Measurements from ENCODE around the gene BICRAL.

The BICRAL gene

GRCh38 chr6:42788671-42789070 is 6.8 kb downstream of the BICRAL start:
- H3K4me1 ChIP-seq (ENCODE audit: control insufficient read depth in 2 of 2, insufficient read depth in 1 of 2, low read depth in 1 of 2, low read length in 2 of 2), result peaks cover 2 to 13% of the 10 kb centered on the region in 2 donors
- no peak overlapping the region for H3K23ac ChIP-seq (ENCODE audit: low read depth, low read length, poor library complexity)
- no peak overlapping the region for H2AFZ ChIP-seq (ENCODE audit: low read length)
- H4K91ac ChIP-seq (ENCODE audit: low read depth, low read length, poor library complexity), result no peak overlapping the region
- H3K36me3 ChIP-seq (replicated peaks in 1 of 2; ENCODE audit: control insufficient read depth in 2 of 2, insufficient read depth in 2 of 2, low read length in 2 of 2), result peaks cover 0 to 21% of the 10 kb centered on the region in 2 donors
- no peak overlapping the region for H2BK12ac ChIP-seq (ENCODE audit: low read length)
- H3K18ac ChIP-seq (ENCODE audit: low read length), result no peak overlapping the region
- peaks cover 0 to 4% of the 10 kb centered on the region in 2 donors for H3K9me3 ChIP-seq (replicated peaks in 1 of 2; ENCODE audit: control insufficient read depth in 2 of 2, insufficient read depth in 1 of 2, low read depth in 1 of 2, low read length in 2 of 2)
- H2BK5ac ChIP-seq (ENCODE audit: low read length), result no peak overlapping the region
- H3K27me3 ChIP-seq (ENCODE audit: control insufficient read depth in 3 of 3, insufficient read depth in 3 of 3, low read depth in 1 of 3, low read length in 3 of 3), result no peaks in the 10 kb centered on the region
- H3K4me2 ChIP-seq (ENCODE audit: insufficient read depth, low read length, poor library complexity, severe bottlenecking), result no peak overlapping the region
- H3K4ac ChIP-seq (ENCODE audit: low read length), result no peak overlapping the region
- H3K9ac ChIP-seq (ENCODE audit: low read depth, low read length, poor library complexity), result no peak overlapping the region
- no CpG with 5 or more reads among the region's 4 CpGs for WGBS, 2 donors (ENCODE audit: extremely low coverage in 2 of 2, insufficient read length in 2 of 2, insufficient replicate concordance in 1 of 2)
- no peak overlapping the region for H3K14ac ChIP-seq (ENCODE audit: low read length)
- H2BK120ac ChIP-seq (ENCODE audit: low read depth, low read length), result no peak overlapping the region
- no peak overlapping the region for H2BK15ac ChIP-seq (ENCODE audit: low read length)
- H4K8ac ChIP-seq (ENCODE audit: low read depth, low read length), result no peak overlapping the region
- peaks cover 4% of the 10 kb centered on the region for H3K79me1 ChIP-seq (ENCODE audit: low read depth, low read length)
- no peak overlapping the region for H3K4me3 ChIP-seq (ENCODE audit: low read length in 2 of 2)
- H3K27ac ChIP-seq (replicated peaks; ENCODE audit: low read length), result no peak overlapping the region
- no peak overlapping the region for H2AK5ac ChIP-seq (ENCODE audit: low read depth, low read length)
- no peak for DNase-seq (ENCODE audit: low spot score)

- Histone ChIP-seq H2BK15ac (ENCODE audit: low read length) (no peak overlapping the region), H3K4me1 (ENCODE audit: control insufficient read depth in 2 of 2, insufficient read depth in 1 of 2, low read depth in 1 of 2, low read length in 2 of 2) (peaks cover 0 to 9% of the 10 kb centered on the region in 2 donors), H2BK12ac (ENCODE audit: low read length) (no peak overlapping the region), H2BK5ac (ENCODE audit: low read length) (no peak overlapping the region), H4K8ac (ENCODE audit: low read depth, low read length) (no peak overlapping the region), H3K18ac (ENCODE audit: low read length) (no peak overlapping the region), H3K23ac (ENCODE audit: low read depth, low read length, poor library complexity) (no peak overlapping the region), H4K91ac (ENCODE audit: low read depth, low read length, poor library complexity) (no peak overlapping the region), H3K4ac (ENCODE audit: low read length) (no peak overlapping the region), H3K27me3 (ENCODE audit: control insufficient read depth in 3 of 3, insufficient read depth in 3 of 3, low read depth in 1 of 3, low read length in 3 of 3) (no peaks in the 10 kb centered on the region), H3K27ac (replicated peaks; ENCODE audit: low read length) (peak overlapping the region; percentile 21), H3K4me3 (ENCODE audit: low read length in 2 of 2) (no peak overlapping the region), H3K9ac (ENCODE audit: low read depth, low read length, poor library complexity) (no peak overlapping the region), H3K4me2 (ENCODE audit: insufficient read depth, low read length, poor library complexity, severe bottlenecking) (no peak overlapping the region), H2AK5ac (ENCODE audit: low read depth, low read length) (no peak overlapping the region), H2BK120ac (ENCODE audit: low read depth, low read length) (no peak overlapping the region), H3K36me3 (replicated peaks in 1 of 2; ENCODE audit: control insufficient read depth in 2 of 2, insufficient read depth in 2 of 2, low read length in 2 of 2) (peaks cover 0 to 12% of the 10 kb centered on the region in 2 donors), H3K79me1 (ENCODE audit: low read depth, low read length) (peaks cover 4% of the 10 kb centered on the region), H3K9me3 (replicated peaks in 1 of 2; ENCODE audit: control insufficient read depth in 2 of 2, insufficient read depth in 1 of 2, low read depth in 1 of 2, low read length in 2 of 2) (no peaks in the 10 kb centered on the region), H2AFZ (ENCODE audit: low read length) (no peak overlapping the region), H3K14ac (ENCODE audit: low read length) (no peak overlapping the region)
- no peak for DNase-seq (ENCODE audit: low spot score)
- WGBS, 2 donors (ENCODE audit: extremely low coverage in 2 of 2, insufficient read length in 2 of 2, insufficient replicate concordance in 1 of 2), result no CpG with 5 or more reads among the region's 5 CpGs
Observed at GRCh38 chr6:42790549-42791181, 8.8 kb downstream of the BICRAL start.

DNA sequence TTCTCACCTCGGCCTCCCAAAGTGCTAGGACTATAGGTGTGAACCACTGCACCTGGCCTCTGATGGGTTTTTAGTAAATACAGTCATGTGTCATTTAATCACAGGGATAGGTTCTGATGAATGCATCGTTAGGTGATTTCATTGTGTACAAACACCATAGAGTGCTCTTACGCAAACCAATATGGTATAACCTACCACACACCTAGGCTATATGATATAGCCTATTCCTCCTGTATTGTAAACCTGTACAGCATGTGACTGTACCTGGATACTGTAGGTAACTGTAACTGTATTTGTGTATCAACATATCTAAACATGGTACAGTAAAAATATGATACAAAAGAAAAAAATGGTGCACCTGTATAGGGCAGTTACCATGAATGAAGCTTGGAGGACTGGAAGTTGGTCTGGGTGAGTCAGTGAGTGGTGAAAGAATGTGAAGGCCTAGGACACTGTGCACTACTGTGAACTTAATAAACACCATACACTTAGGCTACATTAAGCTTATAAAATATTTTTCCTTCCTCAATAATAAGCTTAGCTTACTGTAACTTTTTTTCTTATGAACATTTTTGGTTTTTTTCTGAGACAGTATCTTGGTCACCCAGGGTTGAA is 10.0 kb downstream of the BICRAL start:
- WGBS, 2 donors (ENCODE audit: extremely low coverage in 2 of 2, insufficient read length in 2 of 2, insufficient replicate concordance in 1 of 2), result no CpG with 5 or more reads among the region's 3 CpGs
- Histone ChIP-seq H3K4me3 (ENCODE audit: low read length in 2 of 2) (no peak overlapping the region), H3K4ac (ENCODE audit: low read length) (no peak overlapping the region), H3K27me3 (ENCODE audit: control insufficient read depth in 3 of 3, insufficient read depth in 3 of 3, low read depth in 1 of 3, low read length in 3 of 3) (no peaks in the 10 kb centered on the region), H4K91ac (ENCODE audit: low read depth, low read length, poor library complexity) (no peak overlapping the region), H2AK5ac (ENCODE audit: low read depth, low read length) (no peak overlapping the region), H3K9me3 (replicated peaks in 1 of 2; ENCODE audit: control insufficient read depth in 2 of 2, insufficient read depth in 1 of 2, low read depth in 1 of 2, low read length in 2 of 2) (no peaks in the 10 kb centered on the region), H3K18ac (ENCODE audit: low read length) (no peak overlapping the region), H2BK120ac (ENCODE audit: low read depth, low read length) (no peak overlapping the region), H2BK15ac (ENCODE audit: low read length) (no peak overlapping the region), H3K9ac (ENCODE audit: low read depth, low read length, poor library complexity) (no peak overlapping the region), H2BK5ac (ENCODE audit: low read length) (no peak overlapping the region), H2AFZ (ENCODE audit: low read length) (no peak overlapping the region), H3K4me1 (ENCODE audit: control insufficient read depth in 2 of 2, insufficient read depth in 1 of 2, low read depth in 1 of 2, low read length in 2 of 2) (peaks cover 0 to 7% of the 10 kb centered on the region in 2 donors), H3K14ac (ENCODE audit: low read length) (no peak overlapping the region), H3K4me2 (ENCODE audit: insufficient read depth, low read length, poor library complexity, severe bottlenecking) (no peak overlapping the region), H4K8ac (ENCODE audit: low read depth, low read length) (no peak overlapping the region), H3K23ac (ENCODE audit: low read depth, low read length, poor library complexity) (no peak overlapping the region), H3K36me3 (replicated peaks in 1 of 2; ENCODE audit: control insufficient read depth in 2 of 2, insufficient read depth in 2 of 2, low read length in 2 of 2) (peaks cover 0 to 12% of the 10 kb centered on the region in 2 donors), H2BK12ac (ENCODE audit: low read length) (no peak overlapping the region), H3K27ac (replicated peaks; ENCODE audit: low read length) (no peak overlapping the region), H3K79me1 (ENCODE audit: low read depth, low read length) (peaks cover 2% of the 10 kb centered on the region)
- no peak for DNase-seq (ENCODE audit: low spot score)

GRCh38 chr6:42795651-42796050 is 13.8 kb downstream of the BICRAL start:
- H3K4me2 ChIP-seq (ENCODE audit: insufficient read depth, low read length, poor library complexity, severe bottlenecking), result no peak overlapping the region
- no CpG with 5 or more reads among the region's 1 CpG for WGBS, 2 donors (ENCODE audit: extremely low coverage in 2 of 2, insufficient read length in 2 of 2, insufficient replicate concordance in 1 of 2)
- H2BK12ac ChIP-seq (ENCODE audit: low read length), result no peak overlapping the region
- H4K8ac ChIP-seq (ENCODE audit: low read depth, low read length), result no peak overlapping the region
- H2BK5ac ChIP-seq (ENCODE audit: low read length), result no peak overlapping the region
- no peak overlapping the region for H2BK15ac ChIP-seq (ENCODE audit: low read length)
- DNase-seq (ENCODE audit: low spot score), result no peak
- no peak overlapping the region for H3K4me3 ChIP-seq (ENCODE audit: low read length in 2 of 2)
- H2BK120ac ChIP-seq (ENCODE audit: low read depth, low read length), result no peak overlapping the region
- no peak overlapping the region for H3K23ac ChIP-seq (ENCODE audit: low read depth, low read length, poor library complexity)
- no peak overlapping the region for H3K4ac ChIP-seq (ENCODE audit: low read length)
- no peak overlapping the region for H3K18ac ChIP-seq (ENCODE audit: low read length)
- no peaks in the 10 kb centered on the region for H3K36me3 ChIP-seq (replicated peaks in 1 of 2; ENCODE audit: control insufficient read depth in 2 of 2, insufficient read depth in 2 of 2, low read length in 2 of 2)
- peaks cover 0 to 2% of the 10 kb centered on the region in 2 donors for H3K4me1 ChIP-seq (ENCODE audit: control insufficient read depth in 2 of 2, insufficient read depth in 1 of 2, low read depth in 1 of 2, low read length in 2 of 2)
- H3K9ac ChIP-seq (ENCODE audit: low read depth, low read length, poor library complexity), result no peak overlapping the region
- H3K79me1 ChIP-seq (ENCODE audit: low read depth, low read length), result no peaks in the 10 kb centered on the region
- H2AFZ ChIP-seq (ENCODE audit: low read length), result no peak overlapping the region
- H4K91ac ChIP-seq (ENCODE audit: low read depth, low read length, poor library complexity), result no peak overlapping the region
- no peaks in the 10 kb centered on the region for H3K27me3 ChIP-seq (ENCODE audit: control insufficient read depth in 3 of 3, insufficient read depth in 3 of 3, low read depth in 1 of 3, low read length in 3 of 3)
- H3K14ac ChIP-seq (ENCODE audit: low read length), result no peak overlapping the region
- no peaks in the 10 kb centered on the region for H3K9me3 ChIP-seq (replicated peaks in 1 of 2; ENCODE audit: control insufficient read depth in 2 of 2, insufficient read depth in 1 of 2, low read depth in 1 of 2, low read length in 2 of 2)
- no peak overlapping the region for H2AK5ac ChIP-seq (ENCODE audit: low read depth, low read length)
- no peak overlapping the region for H3K27ac ChIP-seq (replicated peaks; ENCODE audit: low read length)

Measured in neuronal stem cell (in vitro differentiated cells).